IPS-18a (cell line): ENCODE results near the gene AKR7A3.

Experiments
- H3K27ac ChIP-seq: one replicate; pipeline ENCODE4 v1.5.1; 2013; ENCODE audit warnings: low read length
- H3K27me3 ChIP-seq: one replicate; pipeline ENCODE4 v1.6.1; 2013; ENCODE audit warnings: mild to moderate bottlenecking, low read length; ENCODE audit not compliant: control insufficient read depth, insufficient read depth
- H3K36me3 ChIP-seq: one replicate; pipeline ENCODE4 v1.6.1; 2013; ENCODE audit warnings: low read depth, low read length; ENCODE audit not compliant: control insufficient read depth
- H3K4me1 ChIP-seq: one replicate; pipeline ENCODE4 v1.6.1; 2013; ENCODE audit warnings: low read depth, low read length; ENCODE audit not compliant: control insufficient read depth
- H3K4me3 ChIP-seq: one replicate; pipeline ENCODE4 v1.5.1; 2013; ENCODE audit warnings: low read length
- H3K9ac ChIP-seq: one replicate; pipeline ENCODE4 v1.6.1; 2013; ENCODE audit warnings: mild to moderate bottlenecking, low read length, moderate library complexity
- H3K9me3 ChIP-seq: one replicate; pipeline ENCODE4 v1.6.1; 2013; ENCODE audit warnings: low read depth, low read length; ENCODE audit not compliant: control insufficient read depth

Gene AKR7A3

GRCh38 chr1:19327736-19328135 is 39.2 kb upstream of the AKR7A3 start:
- H3K9ac ChIP-seq = no peak overlapping the region

GRCh38 chr1:19327301-19327700 is 38.7 kb upstream of the AKR7A3 start:
- H3K9me3 ChIP-seq = no peaks in the 10 kb centered on the region
- no peaks in the 10 kb centered on the region for H3K27me3 ChIP-seq
- H3K4me3 ChIP-seq = no peak overlapping the region
- no peak overlapping the region for H3K9ac ChIP-seq
- H3K27ac ChIP-seq = no peak overlapping the region
- H3K4me1 ChIP-seq = no peaks in the 10 kb centered on the region
- H3K36me3 ChIP-seq = peaks cover 24% of the 10 kb centered on the region

More at GRCh38 chr1:19327736-19328135, 39.2 kb upstream of the AKR7A3 start:
- Histone ChIP-seq H3K4me3 (no peak overlapping the region), H3K27ac (no peak overlapping the region), H3K27me3 (no peaks in the 10 kb centered on the region), H3K9me3 (no peaks in the 10 kb centered on the region), H3K36me3 (peaks cover 24% of the 10 kb centered on the region), H3K4me1 (no peaks in the 10 kb centered on the region)

- no peaks in the 10 kb centered on the region for H3K9me3 ChIP-seq
- no peak overlapping the region for H3K4me3 ChIP-seq
- no peak overlapping the region for H3K9ac ChIP-seq
- peaks cover 24% of the 10 kb centered on the region for H3K36me3 ChIP-seq
- no peak overlapping the region for H3K27ac ChIP-seq
- no peaks in the 10 kb centered on the region for H3K4me1 ChIP-seq
- no peaks in the 10 kb centered on the region for H3K27me3 ChIP-seq
These were observed 38.1 kb upstream of the AKR7A3 start for GRCh38 chr1:19326748-19327065.

- H3K27ac ChIP-seq = no peak overlapping the region
- H3K27me3 ChIP-seq = no peaks in the 10 kb centered on the region
- no peak overlapping the region for H3K4me3 ChIP-seq
- H3K36me3 ChIP-seq = peaks cover 24% of the 10 kb centered on the region
- no peaks in the 10 kb centered on the region for H3K9me3 ChIP-seq
- H3K9ac ChIP-seq = no peak overlapping the region
- no peaks in the 10 kb centered on the region for H3K4me1 ChIP-seq
These were observed 37.6 kb upstream of the AKR7A3 start for GRCh38 chr1:19325958-19326747.

- no peaks in the 10 kb centered on the region for H3K4me1 ChIP-seq
- peaks cover 24% of the 10 kb centered on the region for H3K36me3 ChIP-seq
- no peak overlapping the region for H3K4me3 ChIP-seq
- no peaks in the 10 kb centered on the region for H3K9me3 ChIP-seq
- H3K27ac ChIP-seq = no peak overlapping the region
- no peaks in the 10 kb centered on the region for H3K27me3 ChIP-seq
- H3K9ac ChIP-seq = no peak overlapping the region
These were observed 36.9 kb upstream of the AKR7A3 start for GRCh38 chr1:19325368-19325957.

GRCh38 chr1:19324665-19324990 is 36.1 kb upstream of the AKR7A3 start:
- H3K27me3 ChIP-seq = no peaks in the 10 kb centered on the region
- no peaks in the 10 kb centered on the region for H3K9me3 ChIP-seq
- H3K9ac ChIP-seq = no peak overlapping the region
- H3K27ac ChIP-seq = no peak overlapping the region
- H3K36me3 ChIP-seq = peaks cover 20% of the 10 kb centered on the region
- H3K4me1 ChIP-seq = no peaks in the 10 kb centered on the region
- no peak overlapping the region for H3K4me3 ChIP-seq

- H3K4me1 ChIP-seq = no peaks in the 10 kb centered on the region
- H3K9ac ChIP-seq = no peak overlapping the region
- no peak overlapping the region for H3K27ac ChIP-seq
- peaks cover 22% of the 10 kb centered on the region for H3K36me3 ChIP-seq
- no peaks in the 10 kb centered on the region for H3K27me3 ChIP-seq
- no peak overlapping the region for H3K4me3 ChIP-seq
- no peaks in the 10 kb centered on the region for H3K9me3 ChIP-seq
These were observed 35.6 kb upstream of the AKR7A3 start for GRCh38 chr1:19323987-19324664.

GRCh38 chr1:19322481-19322880 is 33.9 kb upstream of the AKR7A3 start:
- Histone ChIP-seq H3K9me3 (no peaks in the 10 kb centered on the region), H3K4me1 (no peaks in the 10 kb centered on the region), H3K27ac (no peak overlapping the region), H3K27me3 (no peaks in the 10 kb centered on the region), H3K9ac (no peak overlapping the region), H3K4me3 (no peak overlapping the region), H3K36me3 (peaks cover 26% of the 10 kb centered on the region)

- H3K27me3 ChIP-seq = no peaks in the 10 kb centered on the region
- H3K9me3 ChIP-seq = no peaks in the 10 kb centered on the region
- H3K9ac ChIP-seq = no peak overlapping the region
- no peak overlapping the region for H3K27ac ChIP-seq
- H3K4me3 ChIP-seq = no peak overlapping the region
- no peaks in the 10 kb centered on the region for H3K4me1 ChIP-seq
- peaks cover 21% of the 10 kb centered on the region for H3K36me3 ChIP-seq
These were observed 32.5 kb upstream of the AKR7A3 start for GRCh38 chr1:19321071-19321470.

- Histone ChIP-seq H3K9me3 (no peaks in the 10 kb centered on the region), H3K27me3 (no peaks in the 10 kb centered on the region), H3K36me3 (peaks cover 10% of the 10 kb centered on the region), H3K9ac (no peak overlapping the region), H3K4me3 (no peak overlapping the region), H3K4me1 (no peaks in the 10 kb centered on the region), H3K27ac (no peak overlapping the region)
These were observed 30.6 kb upstream of the AKR7A3 start for GRCh38 chr1:19319196-19319595.

GRCh38 chr1:19317126-19317910 is 28.7 kb upstream of the AKR7A3 start:
- H3K27me3 ChIP-seq = no peaks in the 10 kb centered on the region
- no peak overlapping the region for H3K4me3 ChIP-seq
- H3K36me3 ChIP-seq = peaks cover 13% of the 10 kb centered on the region
- H3K9ac ChIP-seq = no peak overlapping the region
- H3K4me1 ChIP-seq = no peaks in the 10 kb centered on the region
- H3K27ac ChIP-seq = no peak overlapping the region
- no peaks in the 10 kb centered on the region for H3K9me3 ChIP-seq
